ENCODE measurements around the gene BNIP5.

DNA sequence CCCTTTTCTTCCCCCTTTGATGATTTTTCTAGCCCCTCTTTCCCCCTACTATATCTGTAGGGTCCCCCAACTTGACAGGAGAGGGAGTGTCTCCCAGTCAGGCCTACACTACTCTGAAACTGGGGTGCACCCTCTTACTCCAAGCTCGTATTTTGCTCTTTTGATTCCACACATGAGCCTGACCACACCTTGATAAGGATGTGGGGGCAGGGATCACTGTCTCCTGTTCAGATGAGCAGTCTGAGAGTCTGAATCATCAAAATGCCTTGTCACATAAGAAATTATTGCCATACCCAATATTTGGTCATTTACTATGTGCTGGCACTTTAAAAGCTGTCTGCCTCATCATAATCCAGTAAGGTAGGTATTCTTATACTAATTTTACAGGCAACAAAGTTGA, 50.9 kb downstream of the BNIP5 start:
- TF ChIP-seq, protein P1, sequence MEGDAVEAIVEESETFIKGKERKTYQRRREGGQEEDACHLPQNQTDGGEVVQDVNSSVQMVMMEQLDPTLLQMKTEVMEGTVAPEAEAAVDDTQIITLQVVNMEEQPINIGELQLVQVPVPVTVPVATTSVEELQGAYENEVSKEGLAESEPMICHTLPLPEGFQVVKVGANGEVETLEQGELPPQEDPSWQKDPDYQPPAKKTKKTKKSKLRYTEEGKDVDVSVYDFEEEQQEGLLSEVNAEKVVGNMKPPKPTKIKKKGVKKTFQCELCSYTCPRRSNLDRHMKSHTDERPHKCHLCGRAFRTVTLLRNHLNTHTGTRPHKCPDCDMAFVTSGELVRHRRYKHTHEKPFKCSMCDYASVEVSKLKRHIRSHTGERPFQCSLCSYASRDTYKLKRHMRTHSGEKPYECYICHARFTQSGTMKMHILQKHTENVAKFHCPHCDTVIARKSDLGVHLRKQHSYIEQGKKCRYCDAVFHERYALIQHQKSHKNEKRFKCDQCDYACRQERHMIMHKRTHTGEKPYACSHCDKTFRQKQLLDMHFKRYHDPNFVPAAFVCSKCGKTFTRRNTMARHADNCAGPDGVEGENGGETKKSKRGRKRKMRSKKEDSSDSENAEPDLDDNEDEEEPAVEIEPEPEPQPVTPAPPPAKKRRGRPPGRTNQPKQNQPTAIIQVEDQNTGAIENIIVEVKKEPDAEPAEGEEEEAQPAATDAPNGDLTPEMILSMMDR (IDR thresholded peaks at IDR 0.05) = no peak
- TF ChIP-seq POLR2AphosphoS5 (IDR thresholded peaks at IDR 0.05) = no peak
